GM21786 (cell line): ENCODE measurements around the gene GAS2L3.

Experiments used
- ATAC-seq: cut with Tn5 transposase; IDR thresholded peaks from one replicate; pipeline ENCODE4 v1.9.1; 2021; ENCODE audit not compliant: unreplicated experiment

The GAS2L3 gene

DNA sequence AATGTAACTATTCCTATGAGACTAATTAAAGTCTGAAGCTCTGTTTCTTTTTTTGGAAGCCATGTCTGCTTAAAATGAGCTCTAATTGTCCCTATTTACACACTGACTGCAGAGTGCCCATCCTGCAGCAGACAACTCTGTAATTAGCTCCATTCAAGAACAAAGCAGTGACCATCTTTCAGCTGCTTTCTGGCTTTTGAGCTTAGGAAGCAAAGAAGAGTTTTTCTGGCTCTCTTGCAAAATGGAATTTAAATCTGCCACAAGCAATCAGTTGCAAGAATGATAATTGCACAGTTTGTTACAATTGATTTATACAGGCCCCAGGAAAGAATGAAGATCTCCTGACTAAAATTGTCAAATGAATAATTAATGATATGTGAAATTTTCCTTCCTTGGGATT lies 83.4 kb downstream of the GAS2L3 start:
- no peak for ATAC-seq

DNA sequence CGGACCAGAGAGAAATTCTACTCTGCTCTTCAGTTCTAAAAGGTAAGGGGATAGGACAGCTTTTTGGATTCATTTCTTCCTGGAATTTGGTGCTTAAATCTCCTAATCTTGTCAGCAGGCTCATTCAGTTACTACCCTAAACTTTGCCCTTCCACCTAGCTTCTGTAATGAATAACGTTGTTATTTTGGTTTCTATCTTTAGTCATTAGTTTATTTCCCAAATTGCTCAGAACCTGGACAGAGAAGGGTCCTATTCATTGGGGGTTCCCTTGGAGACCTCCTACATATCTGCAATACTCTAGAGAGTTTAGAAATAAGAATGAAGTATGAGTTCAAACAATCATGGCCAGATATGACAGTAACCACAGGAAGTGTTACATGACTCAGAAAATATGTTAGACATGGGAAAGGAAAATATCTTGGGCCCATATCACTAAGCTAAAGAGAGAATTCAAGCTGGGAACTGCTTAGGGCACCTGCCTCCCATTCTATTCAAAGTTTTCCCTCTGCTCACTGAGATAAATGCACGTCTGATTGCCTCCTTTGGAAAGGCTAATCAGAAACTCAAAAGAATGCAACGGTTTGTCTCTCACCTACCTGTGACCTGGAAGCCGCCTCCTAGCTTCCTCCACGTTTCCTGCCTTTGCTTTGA lies 87.9 kb downstream of the GAS2L3 start:
- ATAC-seq = peak; percentile 76

DNA sequence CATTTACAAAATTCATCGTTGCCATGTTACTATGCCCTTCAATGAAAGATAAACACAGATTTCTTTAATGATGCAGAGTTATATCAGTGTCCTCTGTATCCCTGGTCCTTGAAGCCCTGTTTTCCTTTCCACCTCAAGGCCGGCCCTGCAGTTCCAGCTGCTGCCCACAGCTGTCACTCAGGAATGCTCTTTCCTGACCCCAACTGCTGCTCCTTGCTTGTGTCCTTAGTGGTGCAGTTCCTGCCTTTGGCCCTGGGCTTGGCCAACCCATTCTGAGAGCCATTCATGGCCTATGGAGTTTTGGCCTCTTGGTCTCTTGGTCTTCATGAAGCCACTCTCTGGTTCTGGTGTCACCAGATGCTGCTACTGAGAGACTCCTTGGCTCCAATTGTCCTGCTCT lies 93.1 kb downstream of the GAS2L3 start:
- no peak for ATAC-seq

DNA sequence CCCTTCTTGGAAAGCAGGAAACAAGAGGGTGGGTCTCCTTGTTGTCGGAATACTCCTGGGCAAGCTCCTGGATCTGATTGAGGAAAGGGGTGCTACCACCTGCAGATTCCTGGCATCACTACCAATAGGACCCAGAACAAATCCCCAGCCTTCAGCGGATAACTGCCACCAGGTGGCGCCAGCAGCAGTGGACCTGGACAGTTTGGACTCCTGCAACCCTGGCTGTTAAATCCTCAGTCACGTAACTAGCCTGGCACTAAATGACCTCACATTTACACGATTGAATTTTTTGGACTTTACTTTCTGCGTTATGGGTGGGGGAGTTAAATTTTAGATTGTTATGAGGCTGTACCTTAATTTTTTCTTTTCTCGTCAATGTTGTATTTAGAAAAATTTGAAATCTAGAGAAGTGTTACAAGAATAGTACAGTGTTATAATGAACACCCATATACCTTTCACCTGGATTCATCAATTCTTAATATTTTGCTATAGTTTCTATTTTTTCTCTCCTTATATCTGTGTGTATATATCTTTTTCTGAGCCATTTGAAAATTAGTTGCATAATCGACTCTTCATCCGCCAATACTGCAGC lies 95.6 kb downstream of the GAS2L3 start:
- peak; percentile 84 for ATAC-seq

DNA sequence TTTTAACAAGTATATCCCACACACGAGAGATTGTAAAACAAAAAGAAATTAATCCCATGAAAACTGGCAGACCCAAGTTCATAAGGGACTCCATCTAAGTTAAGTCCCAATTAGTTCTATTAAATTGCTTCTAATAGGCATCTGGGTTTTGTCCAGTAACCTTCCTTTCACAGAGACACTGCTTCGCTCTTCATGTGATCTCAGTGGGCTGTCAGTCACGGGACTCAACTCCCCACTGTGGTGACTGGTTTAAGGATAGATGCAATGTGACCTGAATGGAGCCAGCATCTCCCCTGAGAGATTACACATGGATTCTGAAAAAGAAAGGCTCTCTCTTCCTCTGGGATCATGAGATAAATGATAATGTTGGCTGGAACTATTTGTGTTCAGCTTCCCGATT lies 96.4 kb downstream of the GAS2L3 start:
- ATAC-seq = no peak

DNA sequence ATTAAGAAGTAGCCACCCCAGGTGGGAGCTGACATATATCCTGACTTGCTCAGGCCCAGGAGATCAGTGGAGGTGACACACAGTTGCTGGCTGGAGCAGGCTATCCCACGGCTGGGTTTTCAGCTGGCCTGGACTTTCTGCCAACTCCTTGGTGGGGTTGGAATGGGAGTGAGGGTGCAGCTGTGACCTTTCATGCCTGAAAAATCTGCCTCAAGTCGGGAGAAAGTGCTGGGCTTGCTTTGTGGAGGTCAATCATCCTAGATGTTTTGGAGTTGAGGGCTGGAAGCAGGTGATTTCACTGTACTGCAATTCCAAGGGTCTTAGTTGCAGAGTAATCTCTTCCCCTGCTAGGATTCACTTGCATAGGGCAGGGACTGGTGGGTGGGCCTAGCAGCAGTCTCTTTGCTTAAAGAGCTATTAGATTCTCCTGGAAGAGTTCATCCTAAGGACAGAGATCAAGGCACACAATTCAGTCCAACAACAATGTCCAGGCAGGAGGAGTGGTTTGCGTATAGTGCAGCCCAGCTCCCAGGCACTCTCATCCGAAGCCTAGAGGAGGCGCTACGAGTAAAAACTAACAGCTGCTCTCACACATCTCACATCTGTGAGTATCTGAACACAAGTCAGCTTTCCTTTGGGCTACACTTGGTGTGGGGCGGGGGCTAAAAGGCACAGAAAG lies 98.1 kb downstream of the GAS2L3 start:
- no peak for ATAC-seq

DNA sequence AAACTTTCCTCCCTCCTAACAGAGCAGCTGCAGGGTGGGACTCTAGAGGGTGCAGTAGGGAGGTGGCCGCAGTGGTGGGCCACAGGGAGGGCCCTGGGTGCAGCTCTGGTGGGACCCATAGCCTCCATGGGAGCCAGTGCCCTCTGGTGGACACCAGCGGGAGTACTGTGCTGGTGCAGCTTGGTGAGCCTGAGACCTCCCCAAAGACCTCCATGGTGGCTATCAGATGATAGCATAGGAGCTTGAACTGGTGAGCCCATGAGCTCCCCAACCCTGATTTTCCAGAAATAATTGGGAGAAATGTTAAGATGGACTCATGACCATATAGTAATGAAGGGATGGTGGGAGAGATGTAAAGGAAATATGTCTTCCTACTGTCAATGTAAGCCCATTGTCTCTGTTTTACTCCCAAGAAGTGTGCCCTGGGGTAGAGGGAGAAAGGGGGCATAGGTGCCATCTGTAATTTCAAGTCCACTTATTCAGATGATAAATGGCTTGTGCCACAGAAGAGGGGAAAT lies 98.7 kb downstream of the GAS2L3 start:
- ATAC-seq = peak; percentile 73

DNA sequence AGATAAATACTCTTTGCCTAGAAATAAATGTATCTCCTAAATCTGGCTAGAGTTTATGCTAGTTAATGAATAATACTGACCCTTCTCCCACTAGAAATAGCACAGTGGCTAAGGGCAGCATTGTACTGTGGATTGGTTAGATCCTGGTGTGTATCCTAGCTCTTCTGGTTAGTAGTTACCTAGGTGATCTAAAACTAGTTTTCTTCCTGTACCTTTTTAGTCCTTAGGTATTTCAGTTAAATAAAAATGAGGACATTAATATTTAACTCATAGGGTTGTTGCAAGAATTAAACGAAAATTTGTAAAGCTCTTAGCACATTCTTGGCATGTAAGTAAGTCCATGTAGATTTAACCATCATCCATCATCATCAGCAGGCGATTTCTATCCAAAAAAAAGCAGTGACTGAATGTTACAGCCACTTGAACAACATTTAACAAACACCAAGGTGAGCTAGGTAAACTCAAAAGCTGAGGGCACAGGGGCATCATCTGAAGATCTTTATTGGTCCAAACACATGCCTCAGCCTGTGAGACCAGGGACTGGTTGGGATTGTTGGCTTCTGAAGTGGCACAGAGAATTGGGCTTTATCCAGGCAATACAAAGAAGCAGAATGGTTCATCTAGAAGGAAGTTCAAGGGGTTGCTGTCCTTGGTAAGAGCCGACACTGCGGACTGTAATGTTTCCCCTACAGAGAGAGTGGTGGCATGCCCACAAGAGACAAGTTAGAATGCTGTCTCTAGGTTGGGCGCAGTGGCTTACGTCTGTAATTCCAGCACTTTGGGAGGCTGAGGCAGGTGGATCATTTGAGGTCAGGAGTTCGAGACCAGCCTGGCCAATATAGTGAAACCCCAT lies 100.8 kb downstream of the GAS2L3 start:
- ATAC-seq = no peak
